HCT116 (cell line): ENCODE measurements around the gene LRP2BP. TPM values are rescaled to one million over a fixed set of nuclear protein-coding genes. Genes with fewer than 3 reads are reported as not detected.

ENCODE experiments used
- ATAC-seq: fragments of 200-7000 bp; cut with Tn5 transposase; 2 replicates; pipeline ENCODE4 v1.9.1; 2020; ENCODE audit warnings: mild to moderate bottlenecking, moderate library complexity
- BruUV-seq: library from RNA; stranded (reverse); fragments of 400-500 nt; replicated peaks from 2 replicates; lab custom pipeline; 2021; lab: Mats Ljungman, UMichigan
- CTCF ChIA-PET: fragments of 300-600 bp; sonication (Branson Sonifier 250); formaldehyde crosslinking; loops from one replicate; lab custom pipeline; 2021; ENCODE audit warnings: antibody characterized with exemption; lab: Charles Lee
- POLR2A ChIA-PET: fragments of 300-600, 350-600 bp; sonication (Branson Sonifier 250); formaldehyde crosslinking; loops from one replicate; lab custom pipeline; 2021; ENCODE audit warnings: antibody characterized with exemption; lab: Charles Lee
- RAD21 ChIA-PET, 2 experiments: fragments of 300-600 bp; sonication (Branson Sonifier 250); formaldehyde crosslinking; loops; one replicate each; lab custom pipeline; 2023; ENCODE audit warnings: low total read pairs in 2 of 2; ENCODE audit not compliant: uncharacterized antibody in 2 of 2, unreplicated experiment in 2 of 2, low non-redundant PET in 1 of 2; lab: Charles Lee
- DNase-seq: peaks from one replicate; pipeline ENCODE4 v3.0.0-alpha.2; 2010; ENCODE audit warnings: low read depth, low spot score
- H2AFZ ChIP-seq: fragments of 200-600 bp; shearing (Covaris generic), sonication (generic); 2 replicates; pipeline ENCODE4 v1.6.1; 2017; ENCODE audit warnings: low read depth, mixed run types, mixed read lengths, antibody characterized with exemption, low read length; ENCODE audit not compliant: poor library complexity, severe bottlenecking
- H3K27ac ChIP-seq: 2 replicates; pipeline ENCODE4 v1.5.1; 2012; ENCODE audit warnings: low read depth, low read length
- H3K27me3 ChIP-seq: fragments of 200-600 bp; sonication (generic); 2 replicates; pipeline ENCODE4 v1.6.1; 2016; ENCODE audit warnings: mixed run types, low read length, mixed read lengths; ENCODE audit not compliant: insufficient read depth
- H3K36me3 ChIP-seq, 2 experiments: fragments of 200-500 bp in 1 of 2; fragments of 200-600 bp in 1 of 2; sonication (Bioruptor generic) in 1 of 2; sonication (generic) in 1 of 2; 2 replicates each; pipeline versions ENCODE4 v1.5.1 to v1.6.1; 2014 to 2016; ENCODE audit warnings: low read length in 2 of 2, inconsistent platforms in 1 of 2, mixed read lengths in 1 of 2, mixed run types in 1 of 2; ENCODE audit not compliant: insufficient read depth in 2 of 2, control insufficient read depth in 1 of 2
- H3K4me1 ChIP-seq, 2 experiments: fragments of 200-600 bp in 1 of 2; sonication (generic) in 1 of 2; 2 replicates each; pipeline versions ENCODE4 v1.5.1 to v1.6.1; 2012 to 2017; ENCODE audit warnings: low read length in 2 of 2, inconsistent platforms in 1 of 2, mild to moderate bottlenecking in 1 of 2, mixed read lengths in 1 of 2, mixed run types in 1 of 2, moderate library complexity in 1 of 2; ENCODE audit not compliant: insufficient read depth in 2 of 2, control insufficient read depth in 1 of 2
- H3K4me2 ChIP-seq: fragments of 200-600 bp; sonication (generic); 2 replicates; pipeline ENCODE4 v1.6.1; 2017; ENCODE audit warnings: mixed run types, low read length, mixed read lengths
- H3K4me3 ChIP-seq, 2 experiments: fragments of 200-600 bp in 1 of 2; sonication (generic) in 1 of 2; replicated peaks in 1 of 2; 2 replicates each; pipeline ENCODE4 v1.5.1; 2011 to 2016; ENCODE audit warnings: low read length in 2 of 2, control low read depth in 1 of 2, low read depth in 1 of 2, mild to moderate bottlenecking in 1 of 2, mixed read lengths in 1 of 2, mixed run types in 1 of 2
- H3K79me2 ChIP-seq: fragments of 200-600 bp; sonication (generic); 2 replicates; pipeline ENCODE4 v1.6.1; 2017; ENCODE audit warnings: mild to moderate bottlenecking, mixed run types, low read length, moderate library complexity, mixed read lengths; ENCODE audit not compliant: insufficient read depth
- H3K9ac ChIP-seq: fragments of 200-600 bp; sonication (generic); 2 replicates; pipeline ENCODE4 v1.6.1; 2016; ENCODE audit warnings: low read length, mixed read lengths
- H3K9me2 ChIP-seq: fragments of 200-600 bp; sonication (generic), shearing (Covaris generic); 2 replicates; pipeline ENCODE4 v1.6.1; 2017; ENCODE audit warnings: mixed run types, mild to moderate bottlenecking, moderate library complexity; ENCODE audit not compliant: insufficient read depth
- H3K9me3 ChIP-seq, 2 experiments: fragments of 200-500 bp in 1 of 2; fragments of 200-600 bp in 1 of 2; sonication (Bioruptor generic) in 1 of 2; sonication (generic) in 1 of 2; 2 replicates each; pipeline ENCODE4 v1.6.1; 2014 to 2017; ENCODE audit warnings: low read length in 2 of 2, mixed read lengths in 2 of 2, inconsistent platforms in 1 of 2, low read depth in 1 of 2, mild to moderate bottlenecking in 1 of 2, mixed run types in 1 of 2, moderate library complexity in 1 of 2; ENCODE audit not compliant: control insufficient read depth in 1 of 2, insufficient read depth in 1 of 2
- H4K20me1 ChIP-seq: fragments of 200-600 bp; sonication (generic), shearing (Covaris generic); 2 replicates; pipeline ENCODE4 v1.6.1; 2017; ENCODE audit warnings: mixed run types, mild to moderate bottlenecking, moderate library complexity; ENCODE audit not compliant: insufficient read depth
- EZH2 ChIP-seq: fragments of 200-600 bp; sonication (generic); IDR thresholded peaks from 2 replicates; pipeline ENCODE4 v1.6.1; 2017; ENCODE audit warnings: antibody characterized with exemption, mixed run types
- EZH2phosphoT487 ChIP-seq: fragments of 200-600 bp; IDR thresholded peaks from 2 replicates; pipeline ENCODE4 v1.6.1; 2018; ENCODE audit warnings: antibody characterized with exemption, borderline replicate concordance
- FOSL1 ChIP-seq: IDR thresholded peaks from 2 replicates; pipeline ENCODE4 v1.6.1; 2012; ENCODE audit warnings: low read depth
- POLR2A ChIP-seq: IDR thresholded peaks from 2 replicates; pipeline ENCODE4 v1.7.0; 2011; ENCODE audit warnings: borderline replicate concordance; ENCODE audit not compliant: insufficient read depth, insufficient read length; ENCODE audit errors: extremely low read depth
- SRF ChIP-seq: IDR thresholded peaks from 2 replicates; pipeline ENCODE4 v1.6.1; 2012; ENCODE audit warnings: low read depth
- TCF7L2 ChIP-seq: IDR thresholded peaks from 2 replicates; pipeline ENCODE4 v1.7.0; 2011; ENCODE audit warnings: borderline replicate concordance, inconsistent platforms; ENCODE audit not compliant: insufficient read depth, insufficient read length; ENCODE audit errors: extremely low read depth
- ZFX ChIP-seq: fragments of 450-650 bp; IDR thresholded peaks from 2 replicates; pipeline ENCODE4 v1.6.1; 2017
- intact Hi-C: fragments of 100-400 bp; cut with micrococcal nuclease; formaldehyde crosslinking; loops from 2 replicates; pipeline ENCODE4 v1.10.0; 2022
- total RNA-seq: library from RNA; stranded (reverse); gene quantifications from one replicate; pipeline ENCODE4 v1.2.1, GENCODE V29; 2021; ENCODE audit not compliant: unreplicated experiment
- TF ChIP-seq, protein P1 (sequence below): IDR thresholded peaks from 2 replicates; pipeline ENCODE4 v1.6.1; 2012; ENCODE audit warnings: low read depth

Gene LRP2BP
- total RNA-seq, 1 experiment from 2014 or later = 2.9 TPM

GRCh38 chr4:185359767-185360446 lies 35.8 kb downstream of the LRP2BP start:
- Histone ChIP-seq H3K9me3 (no peaks in the 10 kb centered on the region), H3K9ac (no peak overlapping the region), H3K27me3 (no peaks in the 10 kb centered on the region), H3K4me3 (no peak overlapping the region), H3K4me1 (peaks cover 0 to 8% of the 10 kb centered on the region in 2 experiments; a peak in 2 of 4 replicates), H2AFZ (no peak overlapping the region), H3K27ac (no peak overlapping the region), H3K9me2 (no peaks in the 10 kb centered on the region), H3K4me2 (no peak overlapping the region), H4K20me1 (no peaks in the 10 kb centered on the region), H3K79me2 (no peaks in the 10 kb centered on the region), H3K36me3 (no peaks in the 10 kb centered on the region)
- no peak for TF ChIP-seq EZH2
- no peak for TF ChIP-seq POLR2A
- no peak for TF ChIP-seq SRF
- TF ChIP-seq FOSL1 = no peak
- TF ChIP-seq EZH2phosphoT487 = no peak
- TF ChIP-seq, protein P1, sequence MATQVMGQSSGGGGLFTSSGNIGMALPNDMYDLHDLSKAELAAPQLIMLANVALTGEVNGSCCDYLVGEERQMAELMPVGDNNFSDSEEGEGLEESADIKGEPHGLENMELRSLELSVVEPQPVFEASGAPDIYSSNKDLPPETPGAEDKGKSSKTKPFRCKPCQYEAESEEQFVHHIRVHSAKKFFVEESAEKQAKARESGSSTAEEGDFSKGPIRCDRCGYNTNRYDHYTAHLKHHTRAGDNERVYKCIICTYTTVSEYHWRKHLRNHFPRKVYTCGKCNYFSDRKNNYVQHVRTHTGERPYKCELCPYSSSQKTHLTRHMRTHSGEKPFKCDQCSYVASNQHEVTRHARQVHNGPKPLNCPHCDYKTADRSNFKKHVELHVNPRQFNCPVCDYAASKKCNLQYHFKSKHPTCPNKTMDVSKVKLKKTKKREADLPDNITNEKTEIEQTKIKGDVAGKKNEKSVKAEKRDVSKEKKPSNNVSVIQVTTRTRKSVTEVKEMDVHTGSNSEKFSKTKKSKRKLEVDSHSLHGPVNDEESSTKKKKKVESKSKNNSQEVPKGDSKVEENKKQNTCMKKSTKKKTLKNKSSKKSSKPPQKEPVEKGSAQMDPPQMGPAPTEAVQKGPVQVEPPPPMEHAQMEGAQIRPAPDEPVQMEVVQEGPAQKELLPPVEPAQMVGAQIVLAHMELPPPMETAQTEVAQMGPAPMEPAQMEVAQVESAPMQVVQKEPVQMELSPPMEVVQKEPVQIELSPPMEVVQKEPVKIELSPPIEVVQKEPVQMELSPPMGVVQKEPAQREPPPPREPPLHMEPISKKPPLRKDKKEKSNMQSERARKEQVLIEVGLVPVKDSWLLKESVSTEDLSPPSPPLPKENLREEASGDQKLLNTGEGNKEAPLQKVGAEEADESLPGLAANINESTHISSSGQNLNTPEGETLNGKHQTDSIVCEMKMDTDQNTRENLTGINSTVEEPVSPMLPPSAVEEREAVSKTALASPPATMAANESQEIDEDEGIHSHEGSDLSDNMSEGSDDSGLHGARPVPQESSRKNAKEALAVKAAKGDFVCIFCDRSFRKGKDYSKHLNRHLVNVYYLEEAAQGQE = no peak
- TF ChIP-seq TCF7L2 = no peak
- no peak for TF ChIP-seq ZFX
- RAD21 ChIA-PET = no interaction called here
- intact Hi-C loops = no loop called here
- no peak for DNase-seq
- no peak for ATAC-seq
- CTCF ChIA-PET = no interaction called here
- no TSS peak for BruUV-seq
- POLR2A ChIA-PET = no interaction called here
